B cell (primary cell): ENCODE results near the gene FAM107B. TPM values are rescaled to one million over a fixed set of nuclear protein-coding genes. Genes with fewer than 3 reads are reported as not detected.
A peak's percentile ranks its signal among the peaks of the same experiment; 100 is the strongest.

Experiments
- ATAC-seq: fragments of 200-7000 bp; cut with Tn5 transposase; one replicate; pipeline ENCODE4 v1.10.0; 2021; ENCODE audit warnings: low read depth, mild to moderate bottlenecking, moderate number of reproducible peaks, moderate library complexity
- CTCF ChIA-PET: fragments of 350-600 bp; sonication (Branson Sonifier 250); formaldehyde crosslinking; loops from one replicate; lab custom pipeline; 2021; ENCODE audit warnings: antibody characterized with exemption, inconsistent platforms; lab: Charles Lee
- POLR2A ChIA-PET: fragments of 350-600 bp; sonication (Branson Sonifier 250); formaldehyde crosslinking; loops from one replicate; lab custom pipeline; 2021; ENCODE audit warnings: antibody characterized with exemption; lab: Charles Lee
- DNase-seq: peaks from one replicate; pipeline ENCODE4 v3.0.0; 2013
- H2AFZ ChIP-seq: 2 replicates; pipeline ENCODE4 v1.6.1; 2012; ENCODE audit warnings: mild to moderate bottlenecking, low read depth, low read length; ENCODE audit not compliant: insufficient read depth, poor library complexity, severe bottlenecking
- H3K27ac ChIP-seq, 2 donors: 1 replicate in 1 of 2; 2 replicates in 1 of 2; pipeline ENCODE4 v1.5.1; 2012 to 2013; ENCODE audit warnings: low read length in 2 of 2, mild to moderate bottlenecking in 2 of 2, moderate library complexity in 1 of 2
- H3K27me3 ChIP-seq, 4 experiments: fragments of 200-600 bp in 1 of 4; sonication (generic) in 1 of 4; replicated peaks in 1 of 4; 1 replicate in 2 of 4; 2 replicates in 2 of 4; pipeline versions ENCODE4 v1.6.1 to v1.7.0; 2013 to 2016; ENCODE audit warnings: low read length in 3 of 4, mild to moderate bottlenecking in 2 of 4, mixed read lengths in 1 of 4, moderate library complexity in 1 of 4; ENCODE audit not compliant: insufficient read depth in 4 of 4, control insufficient read depth in 3 of 4; ENCODE audit errors: control extremely low read depth in 1 of 4
- H3K36me3 ChIP-seq, 2 experiments: replicated peaks in 1 of 2; 1 replicate in 1 of 2; 2 replicates in 1 of 2; pipeline versions ENCODE4 v1.6.1 to v1.7.1; 2013; ENCODE audit warnings: low read length in 1 of 2; ENCODE audit not compliant: insufficient read depth in 2 of 2, control insufficient read depth in 1 of 2; ENCODE audit errors: control extremely low read depth in 1 of 2, extremely low read depth in 1 of 2
- H3K4me1 ChIP-seq, 2 donors: fragments of 200-600 bp in 1 of 2; sonication (generic) in 1 of 2; 1 replicate in 1 of 2; 2 replicates in 1 of 2; pipeline versions ENCODE4 v1.5.1 to v1.6.1; 2013 to 2017; ENCODE audit warnings: low read length in 2 of 2; ENCODE audit not compliant: control insufficient read depth in 2 of 2, insufficient read depth in 2 of 2
- H3K4me2 ChIP-seq: replicated peaks from 2 replicates; pipeline ENCODE3; 2012; ENCODE audit warnings: mild to moderate bottlenecking, low read depth, low read length; ENCODE audit not compliant: poor library complexity, severe bottlenecking
- H3K4me3 ChIP-seq, 5 experiments: fragments of 200-600 bp in 1 of 5; sonication (generic) in 1 of 5; 1 replicate in 3 of 5; 2 replicates in 2 of 5; pipeline versions ENCODE4 v1.5.1 to v1.7.0; 2011 to 2016; ENCODE audit warnings: low read length in 4 of 5, mild to moderate bottlenecking in 4 of 5, low read depth in 2 of 5, control low read depth in 1 of 5, moderate library complexity in 1 of 5; ENCODE audit not compliant: insufficient read depth in 1 of 5; ENCODE audit errors: control extremely low read depth in 1 of 5, extremely low read depth in 1 of 5
- H3K79me2 ChIP-seq: fragments of 200-600 bp; sonication (generic); one replicate; pipeline ENCODE4 v1.6.0; 2016; ENCODE audit warnings: low read length; ENCODE audit not compliant: control insufficient read depth, insufficient read depth
- H3K9ac ChIP-seq: fragments of 200-600 bp; sonication (generic); 2 replicates; pipeline ENCODE4 v1.6.1; 2017; ENCODE audit warnings: mild to moderate bottlenecking, low read length, moderate library complexity
- H3K9me3 ChIP-seq, 3 donors: one replicate each; pipeline versions ENCODE4 v1.6.1 to v1.7.1; 2013; ENCODE audit warnings: low read length in 2 of 3; ENCODE audit not compliant: control insufficient read depth in 2 of 3, insufficient read depth in 1 of 3; ENCODE audit errors: control extremely low read depth in 1 of 3
- H4K20me1 ChIP-seq: 2 replicates; pipeline ENCODE4 v1.6.0; 2012; ENCODE audit warnings: mild to moderate bottlenecking, low read length; ENCODE audit not compliant: insufficient read depth, control insufficient read depth, poor library complexity, severe bottlenecking
- H3K27ac Mint-ChIP-seq: one replicate; pipeline ENCODE4 v1.8.0; 2021; ENCODE audit warnings: mixed read lengths
- H3K27me3 Mint-ChIP-seq: one replicate; pipeline ENCODE4 v1.8.0; 2021; ENCODE audit warnings: mixed read lengths
- H3K4me1 Mint-ChIP-seq: one replicate; pipeline ENCODE4 v1.8.0; 2021; ENCODE audit warnings: mixed read lengths
- H3K4me3 Mint-ChIP-seq: one replicate; pipeline ENCODE4 v1.8.0; 2021; ENCODE audit warnings: mixed read lengths
- H3K9me3 Mint-ChIP-seq: one replicate; pipeline ENCODE4 v1.8.0; 2022; ENCODE audit warnings: mixed read lengths; ENCODE audit not compliant: insufficient read depth
- EZH2 ChIP-seq: IDR thresholded peaks from 2 replicates; pipeline ENCODE4 v1.6.1; 2012; ENCODE audit warnings: borderline replicate concordance, low read depth, mild to moderate bottlenecking, moderate library complexity, low read length; ENCODE audit not compliant: insufficient read depth, poor library complexity, severe bottlenecking
- WGBS: methylation state at CpG from one replicate; pipeline ENCODE4 v1.1.5; 2013; ENCODE audit warnings: missing lambda C conversion rate; ENCODE audit not compliant: insufficient coverage; 5-methylcytosine and 5-hydroxymethylcytosine counted together
- intact Hi-C: fragments of 100-400 bp; cut with micrococcal nuclease; formaldehyde crosslinking; loops from one replicate; pipeline ENCODE4 v1.10.0; 2022
- polyA plus RNA-seq: library from polyadenylated mRNA; depleted of rRNA; stranded (reverse); fragments of >200 nt; gene quantifications from 2 replicates; pipeline ENCODE4 v1.2.3, GENCODE V29; 2012
- total RNA-seq, 2 donors: library from RNA; stranded (reverse); fragments of 120-200 nt in 1 of 2; gene quantifications; 1 replicate in 1 of 2; 2 replicates in 1 of 2; pipeline versions ENCODE4 v1.2.3 to v1.2.4, GENCODE V29; 2013 to 2022
- TF ChIP-seq, protein P1 (sequence below): fragments of 200-600 bp; IDR thresholded peaks from one replicate; pipeline ENCODE4 v1.8.0; 2022; ENCODE audit warnings: antibody characterized with exemption, mild to moderate bottlenecking

Gene FAM107B
- total and polyA plus RNA-seq, 2 donors (not counting 1 experiment from before 2014, with no cell fraction given), result 31.9 to 318 TPM

- CTCF ChIA-PET, result interaction anchor here (0.8 to 1.5 kb wide), 2 partner anchors 10 to 39 kb away, joined by 3 to 4 read pairs; no protein-coding TSS in a partner anchor
- H2AFZ ChIP-seq, result no peak overlapping the region
- peak overlapping the region in 1 of 2 donors; percentile 52 for H3K27ac ChIP-seq
- intact Hi-C loops, result no loop called here
- no CpG with 5 or more reads among the region's 6 CpGs for WGBS
- no peak overlapping the region for H3K4me3 ChIP-seq
- Mint-ChIP-seq H3K4me3 (no peak overlapping the region), H3K27me3 (no peaks in the 10 kb centered on the region), H3K27ac (no peak overlapping the region), H3K9me3 (no peaks in the 10 kb centered on the region), H3K4me1 (peaks cover 80% of the 10 kb centered on the region)
- peaks cover 99% of the 10 kb centered on the region for H3K79me2 ChIP-seq
- ATAC-seq, result no peak
- peaks cover 66% of the 10 kb centered on the region for H4K20me1 ChIP-seq
- H3K4me1 ChIP-seq, result peaks cover 62 to 65% of the 10 kb centered on the region in 2 donors
- peaks cover 0 to 7% (median 1%) of the 10 kb centered on the region in 3 donors for H3K9me3 ChIP-seq
- no peaks in the 10 kb centered on the region for H3K27me3 ChIP-seq
- no peak overlapping the region for H3K4me2 ChIP-seq
- H3K9ac ChIP-seq, result no peak overlapping the region
- POLR2A ChIA-PET, result interaction anchor here (1.4 kb wide), 1 partner anchor 9 kb away, joined by 3 read pairs; no protein-coding TSS in a partner anchor
- TF ChIP-seq, protein P1, sequence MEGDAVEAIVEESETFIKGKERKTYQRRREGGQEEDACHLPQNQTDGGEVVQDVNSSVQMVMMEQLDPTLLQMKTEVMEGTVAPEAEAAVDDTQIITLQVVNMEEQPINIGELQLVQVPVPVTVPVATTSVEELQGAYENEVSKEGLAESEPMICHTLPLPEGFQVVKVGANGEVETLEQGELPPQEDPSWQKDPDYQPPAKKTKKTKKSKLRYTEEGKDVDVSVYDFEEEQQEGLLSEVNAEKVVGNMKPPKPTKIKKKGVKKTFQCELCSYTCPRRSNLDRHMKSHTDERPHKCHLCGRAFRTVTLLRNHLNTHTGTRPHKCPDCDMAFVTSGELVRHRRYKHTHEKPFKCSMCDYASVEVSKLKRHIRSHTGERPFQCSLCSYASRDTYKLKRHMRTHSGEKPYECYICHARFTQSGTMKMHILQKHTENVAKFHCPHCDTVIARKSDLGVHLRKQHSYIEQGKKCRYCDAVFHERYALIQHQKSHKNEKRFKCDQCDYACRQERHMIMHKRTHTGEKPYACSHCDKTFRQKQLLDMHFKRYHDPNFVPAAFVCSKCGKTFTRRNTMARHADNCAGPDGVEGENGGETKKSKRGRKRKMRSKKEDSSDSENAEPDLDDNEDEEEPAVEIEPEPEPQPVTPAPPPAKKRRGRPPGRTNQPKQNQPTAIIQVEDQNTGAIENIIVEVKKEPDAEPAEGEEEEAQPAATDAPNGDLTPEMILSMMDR, result no peak
- no peak for TF ChIP-seq EZH2
- DNase-seq, result no peak
- peaks cover 1 to 35% of the 10 kb centered on the region in 2 experiments for H3K36me3 ChIP-seq
Measured at GRCh38 chr10:14574885-14575284, 199.8 kb downstream of the FAM107B start.

DNA sequence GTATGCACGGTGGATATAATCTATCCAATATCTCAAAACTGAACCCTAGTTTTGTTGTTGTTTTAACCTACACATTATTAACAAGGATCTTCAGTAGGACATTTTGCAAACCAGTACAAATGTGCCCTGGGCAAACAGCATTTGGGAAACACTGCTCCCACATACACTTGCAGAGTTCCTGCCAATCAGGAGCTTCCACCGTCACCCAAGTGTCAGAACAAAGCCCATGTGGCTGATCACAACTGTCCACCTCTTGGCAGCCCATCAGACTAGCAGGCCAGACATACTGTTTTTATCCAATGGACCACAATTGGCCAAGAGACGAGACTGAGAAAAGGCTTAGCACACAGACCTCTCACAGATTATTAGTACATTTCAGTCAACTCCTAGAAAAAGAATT is 200.4 kb downstream of the FAM107B start:
- no peak overlapping the region for H2AFZ ChIP-seq
- peaks cover 0 to 7% (median 1%) of the 10 kb centered on the region in 3 donors for H3K9me3 ChIP-seq
- no peak overlapping the region for H3K4me3 Mint-ChIP-seq
- no peaks in the 10 kb centered on the region for H3K27me3 ChIP-seq
- WGBS, result 100% methylated on average over 1 of the region's 3 CpGs
- no peaks in the 10 kb centered on the region for H3K27me3 Mint-ChIP-seq
- intact Hi-C loops, result no loop called here
- ATAC-seq (no peak), DNase-seq (no peak)
- H3K4me1 Mint-ChIP-seq, result peaks cover 80% of the 10 kb centered on the region
- H3K4me3 ChIP-seq, result no peak overlapping the region
- H3K36me3 ChIP-seq, result peaks cover 1 to 38% of the 10 kb centered on the region in 2 experiments
- no peak overlapping the region for H3K4me2 ChIP-seq
- no peak overlapping the region for H3K27ac Mint-ChIP-seq
- CTCF ChIA-PET, result interaction anchor here (0.8 kb wide), 1 partner anchor 38 kb away, joined by 4 read pairs; no protein-coding TSS in a partner anchor
- peaks cover 61 to 65% of the 10 kb centered on the region in 2 donors for H3K4me1 ChIP-seq
- TF ChIP-seq, protein P1, result no peak
- no peak for TF ChIP-seq EZH2
- POLR2A ChIA-PET, result no interaction called here
- no peaks in the 10 kb centered on the region for H3K9me3 Mint-ChIP-seq
- H3K27ac ChIP-seq, result peak overlapping the region in 1 of 2 donors; percentile 52
- peaks cover 72% of the 10 kb centered on the region for H4K20me1 ChIP-seq
- peaks cover 99% of the 10 kb centered on the region for H3K79me2 ChIP-seq
- no peak overlapping the region for H3K9ac ChIP-seq
